K562 (cell line): ENCODE measurements around the gene SRL. TPM values are rescaled to one million over a fixed set of nuclear protein-coding genes. Genes with fewer than 3 reads are reported as not detected.

ENCODE experiments used
- ARID3A ChIP-seq: IDR thresholded peaks from 2 replicates; pipeline ENCODE4 v1.6.1; 2012; ENCODE audit warnings: low read depth, low read length, improper control_type of control experiment, borderline replicate concordance
- ATF4 ChIP-seq: fragments of 450-650 bp; formaldehyde crosslinking; IDR thresholded peaks from 2 replicates; pipeline ENCODE4 v1.4.0; 2022; ENCODE audit warnings: mild to moderate bottlenecking, moderate library complexity
- ATF7 ChIP-seq: fragments of 450-650 bp; IDR thresholded peaks from 2 replicates; pipeline ENCODE4 v1.7.1; 2014; ENCODE audit warnings: mild to moderate bottlenecking, moderate library complexity
- DACH1 ChIP-seq: fragments of 450-650 bp; IDR thresholded peaks from 2 replicates; pipeline ENCODE4 v1.6.1; 2018; ENCODE audit not compliant: partially characterized antibody
- E2F5 ChIP-seq: sonication (generic); formaldehyde crosslinking; IDR thresholded peaks from 2 replicates; pipeline ENCODE4 v1.8.0; 2022; ENCODE audit warnings: mild to moderate bottlenecking, missing genetic modification reagents
- EHMT2 ChIP-seq: fragments of 450-650 bp; IDR thresholded peaks from 2 replicates; pipeline ENCODE4 v1.6.1; 2018; ENCODE audit warnings: antibody characterized with exemption
- FOS ChIP-seq: IDR thresholded peaks from 3 replicates; pipeline ENCODE4 v1.6.1; 2011; ENCODE audit not compliant: insufficient read length; ENCODE audit errors: extremely low read depth
- HDAC1 ChIP-seq, 2 experiments: fragments of 450-650 bp; IDR thresholded peaks; 2 replicates each; pipeline ENCODE4 v1.6.1; 2016 to 2017; ENCODE audit warnings: inconsistent platforms in 1 of 2, mild to moderate bottlenecking in 1 of 2, moderate library complexity in 1 of 2
- MYC ChIP-seq, 2 experiments: fragments of 250-450 bp in 1 of 2; sonication (Bioruptor Pico) in 1 of 2; IDR thresholded peaks; 2 replicates each; pipeline versions ENCODE4 v1.5.1 to v1.6.1; 2012 to 2021; ENCODE audit warnings: low read depth in 2 of 2, borderline replicate concordance in 1 of 2, improper control_type of control experiment in 1 of 2, low read length in 1 of 2, mild to moderate bottlenecking in 1 of 2, moderate library complexity in 1 of 2
- MYNN ChIP-seq, 2 experiments: sonication (generic); formaldehyde crosslinking in 1 of 2; IDR thresholded peaks; 2 replicates each; pipeline versions ENCODE4 v1.5.0 to v1.6.1; 2016 to 2020; ENCODE audit warnings: antibody characterized with exemption in 1 of 2, missing genetic modification reagents in 1 of 2
- POLR2H ChIP-seq: IDR thresholded peaks from 2 replicates; pipeline ENCODE4 v1.6.1; 2016; ENCODE audit warnings: missing genetic modification characterization, low read depth, mild to moderate bottlenecking, control low read depth, missing compliant biosample characterization, moderate library complexity
- RBM39 ChIP-seq: fragments of 200-400 bp; formaldehyde crosslinking; optimal IDR thresholded peaks from 2 replicates; pipeline ENCODE3; 2018; ENCODE audit warnings: low read depth, low read length
- RFX7 ChIP-seq: fragments of 250-450 bp; sonication (Bioruptor Pico); IDR thresholded peaks from 2 replicates; pipeline ENCODE4 v1.5.1; 2021; ENCODE audit warnings: mild to moderate bottlenecking
- TEAD2 ChIP-seq: fragments of 450-650 bp; IDR thresholded peaks from 2 replicates; pipeline ENCODE4 v1.6.1; 2016; ENCODE audit warnings: missing genetic modification characterization, control low read depth, missing compliant biosample characterization
- ZNF449 ChIP-seq: fragments of 250-450 bp; sonication (Bioruptor Pico); IDR thresholded peaks from 2 replicates; pipeline ENCODE4 v1.8.0; 2022; ENCODE audit warnings: moderate library complexity, mild to moderate bottlenecking, inconsistent platforms
- ZNF639 ChIP-seq, 2 experiments: fragments of 200-800 bp in 1 of 2; sonication (Bioruptor generic) in 1 of 2; sonication (generic) in 1 of 2; formaldehyde crosslinking in 1 of 2; IDR thresholded peaks in 1 of 2; conservative IDR thresholded peaks in 1 of 2; 2 replicates each; pipeline versions ENCODE4 v1.5.0 to v1.6.1; 2016 to 2020; ENCODE audit warnings: missing compliant biosample characterization in 1 of 2, missing genetic modification characterization in 1 of 2, missing genetic modification reagents in 1 of 2
- polyA plus RNA-seq, 8 experiments: library from polyadenylated mRNA; depleted of rRNA in 4 of 8; stranded (reverse) in 5 of 8; unstranded in 3 of 8; fragments of >200 nt; fragmentation: Nextera tagmentation in 2 of 8; fragmentation: Illumina TruSeq in 1 of 8; extraction: Ambion mirVana in 2 of 8; extraction: Trizol in 1 of 8; gene quantifications; 2 replicates each; pipeline versions ENCODE4 v1.2.1 to v1.2.3, GENCODE V29; 2011 to 2014; ENCODE audit warnings: inconsistent platforms in 1 of 8, missing spikeins in 1 of 8
- total RNA-seq, 7 experiments: library from RNA; depleted of rRNA in 6 of 7; stranded (reverse); fragments of >200 nt in 6 of 7; fragmentation: Illumina TruSeq in 2 of 7; extraction: Trizol in 2 of 7; gene quantifications; 2 replicates each; pipeline versions ENCODE4 v1.2.1 to v1.2.3, GENCODE V29; 2011 to 2021; ENCODE audit warnings: low replicate concordance in 1 of 7

SRL gene
- total and polyA plus RNA-seq, 9 of the 15 experiments (the other 6 are each of a cell fraction or from before 2014, with no cell fraction given) = 0.01 TPM; not detected in 8

GRCh38 chr16:4271176-4272113 is 29.6 kb upstream of the SRL start (continued):
- TF ChIP-seq ARID3A = no peak
- TF ChIP-seq POLR2H (tag) = 0 out of 2 replicates have a peak, but pooled peaks have one; percentile 39
- TF ChIP-seq HDAC1 (IDR thresholded peaks at IDR 0.05) = peak; percentile 47 to 92; a peak in 3 of 4 replicates
- TF ChIP-seq FOS = no peak
- TF ChIP-seq MYC (IDR thresholded peaks at IDR 0.05; ENCODE audit: low read depth, low read length) = peak; percentile 99
- TF ChIP-seq MYC (CRISPR knock-in tag; IDR thresholded peaks at IDR 0.05; ENCODE audit: borderline replicate concordance, low read depth) = peak; percentile 99
- TF ChIP-seq MYNN (IDR thresholded peaks at IDR 0.05) = peak; percentile 20; the same call in 1 of the 2 replicates
- no peak for TF ChIP-seq MYNN (CRISPR knock-in tag; IDR thresholded peaks at IDR 0.05)
- no peak for TF ChIP-seq E2F5 (CRISPR knock-in tag)
- TF ChIP-seq EHMT2 = no peak
- 0 out of 2 replicates have a peak, but pooled peaks have one; percentile 9 for TF ChIP-seq ZNF449 (CRISPR knock-in tag)
- TF ChIP-seq RFX7 (CRISPR knock-in tag) = 0 out of 2 replicates have a peak, but pooled peaks have one; percentile 43
- peak; percentile 58 for TF ChIP-seq ATF7
- TF ChIP-seq ZNF639 (CRISPR knock-in tag; conservative IDR thresholded peaks at IDR 0.05 in 1 of 2, IDR thresholded peaks at IDR 0.05 in 1 of 2) = peak in 1 of 2 experiments; percentile 60; a peak in 1 of 4 replicates
- no peak for TF ChIP-seq TEAD2 (tag)
- no peak for TF ChIP-seq DACH1
- TF ChIP-seq ATF4 (CRISPR knock-in tag) = no peak
- no peak for TF ChIP-seq RBM39
